Frontal cortex (tissue), 4 donors: ENCODE results near the gene EIF4B. TPM values are rescaled to one million over a fixed set of nuclear protein-coding genes. Genes with fewer than 3 reads are reported as not detected.

ENCODE experiments used
- DNase-seq, 2 donors: peaks; one replicate each; pipeline ENCODE4 v3.0.0; 2012; ENCODE audit warnings: low spot score in 2 of 2
- FAIRE-seq: peaks from 2 replicates; lab custom pipeline; 2012; peaks lifted over from hg19 to GRCh38; lab: Jason Lieb, UNC
- total RNA-seq: library from RNA; depleted of rRNA; stranded (reverse); fragments of >200 nt; gene quantifications from one replicate; pipeline ENCODE4 v1.2.3, GENCODE V29; 2014
- donor health status: control.
- donor health status: control.
- donor health status: control.

EIF4B gene
- total RNA-seq, 1 donor from 2014 or later = 1,330 TPM

DNA sequence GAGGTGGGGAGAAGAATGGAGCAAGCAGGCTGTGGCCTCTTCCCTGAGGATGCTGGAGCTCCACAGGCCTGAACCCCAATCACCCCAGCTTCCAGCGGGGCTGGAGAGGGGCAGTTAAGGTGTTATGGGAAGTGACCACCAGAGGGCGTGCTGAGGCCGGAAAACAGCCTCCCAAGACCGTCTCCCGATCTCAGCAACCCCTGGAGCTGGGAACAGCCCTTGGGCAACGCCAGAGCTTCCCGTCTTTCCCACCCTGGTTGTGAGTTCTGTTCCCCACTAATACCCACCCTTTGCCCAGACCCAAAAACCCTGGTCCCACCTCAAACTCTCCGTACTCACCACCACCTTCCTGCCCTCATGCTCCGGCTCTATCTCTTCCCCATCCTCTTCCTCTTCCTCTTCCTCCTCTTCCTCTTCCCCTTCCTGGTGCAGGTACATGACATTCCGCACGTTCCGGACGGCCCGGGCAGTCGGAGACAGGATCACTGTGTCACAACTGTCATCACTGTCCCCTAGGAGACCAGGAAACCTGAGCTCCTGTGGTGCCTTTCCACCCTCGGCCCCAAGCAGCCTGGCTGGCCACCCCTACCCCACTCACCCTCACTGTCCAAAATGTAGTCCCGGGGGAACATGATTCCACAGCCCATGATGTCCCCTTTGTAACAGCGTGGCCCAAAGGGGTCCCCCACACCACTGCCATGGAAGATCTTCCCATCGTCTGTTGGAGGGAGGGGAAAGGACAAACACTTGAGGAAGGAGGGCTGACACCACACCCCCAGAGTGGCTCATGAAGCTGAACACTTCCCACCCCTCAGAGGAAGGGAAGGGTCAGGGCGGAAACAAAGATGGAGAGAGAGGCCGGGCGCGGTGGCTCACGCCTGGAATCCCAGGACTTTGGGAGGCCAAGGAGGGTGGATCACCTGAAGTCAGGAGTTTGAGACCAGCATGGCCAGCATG, 60.0 kb downstream of the EIF4B start:
- peak; percentile 70 to 90 for DNase-seq
- no peak for FAIRE-seq

DNA sequence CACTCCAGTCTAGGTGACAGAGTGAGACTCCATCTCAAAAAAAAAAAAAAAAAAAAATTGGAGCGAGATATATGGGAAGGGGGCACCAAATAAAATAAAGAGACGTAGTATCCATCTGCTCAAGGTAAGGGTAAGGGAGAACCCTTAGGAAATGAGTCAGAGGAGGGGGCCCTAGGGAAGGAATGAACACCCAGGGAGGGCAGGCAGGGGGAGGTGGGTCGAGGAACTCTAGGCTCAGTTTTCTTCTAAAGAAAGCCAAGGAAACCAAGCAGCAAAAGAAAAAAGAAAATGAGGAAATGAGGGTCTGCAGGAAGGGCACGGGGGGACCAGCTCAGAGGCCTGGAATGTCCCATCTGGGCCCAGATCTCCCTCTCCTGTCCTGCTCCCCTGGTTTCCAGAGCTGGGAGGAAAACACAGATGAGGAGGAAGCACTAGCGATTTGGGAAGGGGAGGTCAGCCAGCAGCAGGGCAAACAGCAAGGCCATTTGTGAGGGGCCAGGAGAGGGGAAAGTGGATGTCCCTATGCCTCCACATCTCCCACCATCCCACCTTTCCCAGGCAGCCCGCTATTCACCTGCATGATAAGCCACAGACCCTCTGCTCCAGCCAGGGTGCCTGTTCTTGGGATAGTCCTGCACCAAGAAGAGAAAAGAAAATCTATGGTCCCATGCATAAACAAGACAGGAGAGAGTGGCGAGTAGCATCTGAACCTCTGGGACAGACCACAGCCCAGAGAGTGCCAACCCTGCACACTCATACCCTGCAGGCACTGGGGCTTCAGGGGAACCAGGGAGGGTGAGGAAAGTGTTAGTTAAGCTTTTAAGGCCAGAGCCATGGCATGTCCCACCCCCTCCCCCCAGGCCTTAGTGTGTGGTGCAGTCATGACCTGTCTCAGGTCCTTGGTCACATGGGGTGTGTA, 61.1 kb downstream of the EIF4B start:
- FAIRE-seq (no peak), DNase-seq (no peak)

DNA sequence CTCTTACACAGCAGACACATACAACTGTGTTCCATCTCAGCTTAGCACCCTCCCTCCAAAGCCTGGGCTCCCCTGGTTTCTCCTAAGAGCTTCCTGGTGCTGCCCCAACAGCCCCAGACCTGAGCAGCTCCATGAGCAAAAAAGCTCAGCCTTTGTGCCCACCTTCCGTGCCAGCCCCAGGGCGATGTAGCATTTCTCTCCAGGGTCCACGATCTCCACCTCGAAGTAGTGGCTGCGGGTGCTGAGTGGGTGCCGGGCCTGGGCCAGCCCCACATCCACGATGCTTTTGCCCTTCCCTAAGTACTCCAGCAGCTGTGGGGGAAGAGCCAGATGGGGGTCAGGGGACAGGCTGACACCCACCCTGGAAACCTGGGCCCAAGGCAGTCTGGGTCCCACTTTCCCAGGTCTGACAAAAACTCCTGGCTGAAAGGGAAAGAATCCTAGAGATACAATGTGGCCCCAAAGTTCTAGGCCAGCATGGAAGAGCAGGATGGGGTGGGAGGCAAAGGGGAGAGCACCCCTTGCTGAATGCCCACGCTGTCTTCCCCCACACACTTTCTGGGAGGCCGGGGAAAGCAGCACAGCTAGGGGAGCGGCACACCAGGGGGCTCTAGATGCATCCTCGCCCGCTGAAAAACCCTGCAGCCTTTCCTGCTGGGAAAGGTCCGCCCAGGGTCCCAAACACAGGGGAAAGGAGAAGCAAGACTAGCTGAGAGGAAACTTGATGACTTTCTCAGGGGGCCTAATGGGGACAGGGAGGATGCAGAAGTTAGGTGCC, 61.9 kb downstream of the EIF4B start:
- no peak for DNase-seq
- no peak for FAIRE-seq

DNA sequence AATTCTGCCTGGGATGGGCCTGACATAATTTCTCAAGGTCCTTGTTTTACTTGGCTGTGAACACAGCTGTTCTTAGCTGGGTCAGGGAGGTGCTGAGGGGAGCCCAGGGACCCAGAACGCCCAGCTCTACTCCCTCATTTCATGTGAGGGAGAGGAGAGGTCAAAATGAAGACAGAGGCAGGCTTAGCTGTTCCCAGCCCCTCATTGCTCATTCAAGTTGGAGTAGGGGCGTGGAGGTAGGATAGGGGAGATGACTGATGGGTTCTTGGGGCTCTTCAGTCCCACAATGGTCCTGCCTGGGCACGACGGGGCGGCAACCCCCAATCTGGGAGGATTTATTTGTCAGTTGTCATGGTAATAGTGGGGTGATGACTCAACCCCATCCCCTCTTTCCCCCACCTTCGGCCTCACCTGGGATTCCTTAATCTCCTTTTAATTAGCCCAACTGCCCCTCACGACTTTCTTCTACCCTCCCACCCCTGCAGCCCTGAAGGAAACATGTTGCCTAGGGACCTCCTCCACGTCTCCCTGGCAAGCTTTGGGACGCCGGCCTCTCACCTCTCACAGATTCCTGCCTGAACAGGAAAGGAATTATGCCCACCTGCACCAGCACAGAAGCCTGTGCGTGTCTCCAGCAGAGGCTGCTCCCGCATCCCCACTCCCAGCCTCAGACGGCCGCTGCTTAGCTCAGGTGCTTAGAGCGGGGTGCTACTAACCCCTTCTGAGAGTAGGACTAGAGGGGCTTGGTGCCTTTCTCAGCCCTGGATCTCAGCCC, 62.7 kb downstream of the EIF4B start:
- DNase-seq (no peak), FAIRE-seq (no peak)

DNA sequence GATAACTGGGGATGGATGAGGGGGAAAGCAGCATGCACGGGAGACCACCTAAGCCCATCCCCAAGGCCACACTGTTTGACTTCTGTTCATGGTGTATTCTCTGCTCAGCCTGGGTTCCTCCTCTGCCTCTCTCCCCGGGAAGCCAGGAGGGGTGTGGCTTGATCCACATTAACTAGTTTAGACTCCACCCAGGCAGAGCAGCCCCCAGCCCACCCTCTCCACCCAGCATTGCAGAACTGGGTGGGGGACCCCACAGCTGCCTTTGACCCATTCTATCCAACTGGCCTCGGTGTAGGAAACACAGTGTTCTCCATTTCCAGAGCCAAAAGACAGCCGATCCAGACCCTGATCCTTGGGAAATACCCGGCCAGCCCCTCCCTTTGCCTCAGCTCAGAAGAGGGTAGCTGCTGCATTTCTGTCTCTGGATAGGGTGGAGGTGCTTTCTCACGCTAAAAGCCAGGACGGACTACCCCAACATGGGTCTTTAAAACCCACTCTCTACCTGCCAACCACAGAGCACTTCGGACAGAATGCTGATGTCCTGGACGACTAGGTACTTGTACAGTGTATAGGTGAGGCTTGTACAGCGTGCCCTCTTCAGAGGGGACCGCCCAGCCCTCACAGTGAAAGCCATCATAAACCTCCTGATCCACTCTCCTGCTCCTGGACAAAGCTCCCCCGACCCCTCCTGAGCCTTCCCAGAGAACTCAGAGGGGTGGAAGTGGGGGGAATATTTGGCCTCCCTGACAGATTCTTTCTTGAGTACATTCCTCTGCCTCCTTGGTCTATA, 63.6 kb downstream of the EIF4B start:
- FAIRE-seq (no peak), DNase-seq (no peak)

DNA sequence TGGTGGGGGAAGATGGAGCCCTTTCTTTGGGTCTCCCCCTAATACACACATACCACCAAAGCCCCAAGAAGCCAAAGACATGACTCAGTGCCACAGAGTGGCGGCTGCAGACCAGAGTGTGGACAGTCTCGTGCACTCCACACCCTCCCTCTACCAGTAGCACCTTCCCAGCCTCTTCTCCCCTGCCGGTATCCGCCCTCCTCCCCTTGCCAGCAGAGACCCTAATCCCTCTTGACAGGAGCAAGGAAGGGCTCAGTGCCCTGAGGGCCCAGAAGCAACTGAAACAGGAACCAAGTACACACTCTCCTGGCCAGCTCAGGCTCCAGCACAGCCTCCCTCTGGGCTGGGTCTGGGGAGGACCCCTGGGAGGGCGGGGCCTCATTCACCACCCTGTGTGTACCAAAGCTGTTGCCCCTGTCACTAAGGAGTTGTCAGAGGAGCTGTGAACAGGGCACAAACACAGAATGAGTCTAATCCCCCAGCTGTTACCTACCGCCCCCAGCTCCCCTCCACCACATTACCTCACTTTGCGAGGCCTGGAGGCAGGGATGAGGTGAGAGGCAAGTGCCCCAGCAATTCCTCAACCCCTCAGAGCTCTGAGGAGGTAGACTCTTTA, 64.7 kb downstream of the EIF4B start:
- FAIRE-seq = no peak
- DNase-seq = no peak

DNA sequence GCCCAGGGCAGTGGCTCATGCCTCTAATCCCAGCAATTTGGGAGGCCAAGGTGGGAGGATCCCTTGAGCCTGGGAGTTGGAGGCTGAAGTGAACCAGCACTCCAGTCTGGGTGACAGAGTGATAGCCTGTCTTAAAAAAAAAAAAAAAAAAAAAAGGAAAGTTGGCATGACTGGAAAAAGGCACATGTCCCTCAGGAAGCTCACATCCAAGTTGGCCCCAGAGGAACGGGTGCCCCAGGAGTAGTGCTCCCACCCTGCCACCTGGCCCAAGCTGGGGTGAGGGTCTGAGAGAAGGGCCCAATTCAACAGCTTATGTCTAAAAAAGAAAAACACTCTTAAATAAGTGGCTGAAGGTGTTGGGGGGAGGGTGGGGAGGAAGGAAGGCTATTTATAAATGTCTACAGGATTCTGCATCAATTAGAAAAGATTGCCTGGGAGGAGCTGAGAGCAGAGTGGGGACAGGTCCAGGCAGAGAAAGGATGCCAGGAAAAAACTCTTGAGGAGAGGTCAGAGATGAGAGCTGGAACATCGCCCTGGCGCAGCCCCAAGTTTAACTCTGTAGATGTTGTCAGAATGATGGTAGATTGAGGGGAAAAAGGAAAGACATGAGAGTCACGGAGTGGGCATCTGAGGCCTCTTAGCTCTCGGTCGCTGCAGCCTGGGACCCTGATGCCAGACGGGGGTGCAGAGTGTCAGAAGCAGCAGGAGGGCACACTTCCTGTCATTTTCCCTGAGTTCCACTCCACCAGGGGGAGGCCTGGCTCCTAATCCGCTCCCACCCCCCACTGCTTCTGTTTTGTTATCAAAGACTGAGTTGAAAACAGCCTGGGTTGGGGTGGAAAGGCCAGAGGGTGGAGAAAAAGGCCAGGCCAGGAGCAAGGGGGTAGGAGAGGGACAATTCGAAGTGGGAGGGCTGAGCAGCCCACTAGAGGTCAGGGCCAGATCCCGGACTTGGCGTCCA, 65.6 kb downstream of the EIF4B start:
- no peak for FAIRE-seq

DNA sequence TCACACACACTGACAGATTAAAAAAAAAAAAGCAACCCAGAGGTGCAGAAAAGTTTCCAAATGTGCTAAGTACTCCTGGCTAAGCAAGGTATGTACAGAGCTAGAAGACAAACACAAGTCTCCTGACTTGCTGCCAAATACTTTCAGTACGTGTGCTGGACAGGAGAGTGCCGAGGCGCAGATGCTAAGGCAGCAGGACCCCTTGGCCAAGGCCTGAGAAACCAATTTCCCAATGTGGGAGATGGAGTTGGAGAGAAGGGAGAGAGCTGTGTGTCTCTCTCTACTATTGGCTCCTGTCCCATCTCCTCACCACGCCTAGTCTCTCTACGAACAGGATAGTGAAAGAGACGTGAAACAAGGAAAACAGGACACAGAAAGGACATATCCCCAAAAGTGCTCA, 67.6 kb downstream of the EIF4B start:
- no peak for FAIRE-seq
- no peak for DNase-seq

More for the DNA sequence above, 65.6 kb downstream of the EIF4B start:
- no peak for DNase-seq

DNA sequence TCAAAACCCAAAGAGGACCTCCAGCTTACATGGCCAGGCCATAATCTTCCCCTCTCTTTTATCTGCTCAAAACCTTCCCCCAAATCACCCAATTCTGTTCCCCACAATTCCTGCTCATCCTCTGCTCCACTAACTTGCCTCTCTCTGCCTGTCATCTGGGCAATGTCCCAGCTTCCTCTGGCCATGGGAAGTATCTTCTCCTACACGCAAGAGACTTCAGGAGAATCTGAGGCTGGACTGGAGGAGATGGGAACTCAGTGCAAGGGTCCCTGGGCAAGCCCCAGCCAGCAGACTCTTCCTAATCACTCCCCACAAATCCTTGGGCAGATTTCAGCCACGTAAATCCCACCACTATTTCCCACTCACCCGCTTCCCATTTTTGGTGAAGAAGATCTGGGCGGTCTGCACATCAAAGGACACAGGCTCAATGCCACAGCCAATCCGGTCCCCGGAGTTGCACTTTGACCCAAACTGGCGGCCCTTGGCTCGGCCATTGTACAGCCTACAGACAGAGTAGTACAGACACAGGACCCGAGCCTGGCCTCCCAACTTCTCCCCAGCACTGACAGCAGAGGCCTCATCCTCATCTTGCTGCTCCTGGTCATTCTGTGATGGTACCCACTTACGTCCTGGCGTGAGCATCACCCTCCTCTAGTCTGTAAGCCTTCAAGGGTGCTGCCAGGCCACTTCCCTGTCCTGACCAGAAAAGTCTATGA, 68.2 kb downstream of the EIF4B start:
- FAIRE-seq (no peak), DNase-seq (no peak)

DNA sequence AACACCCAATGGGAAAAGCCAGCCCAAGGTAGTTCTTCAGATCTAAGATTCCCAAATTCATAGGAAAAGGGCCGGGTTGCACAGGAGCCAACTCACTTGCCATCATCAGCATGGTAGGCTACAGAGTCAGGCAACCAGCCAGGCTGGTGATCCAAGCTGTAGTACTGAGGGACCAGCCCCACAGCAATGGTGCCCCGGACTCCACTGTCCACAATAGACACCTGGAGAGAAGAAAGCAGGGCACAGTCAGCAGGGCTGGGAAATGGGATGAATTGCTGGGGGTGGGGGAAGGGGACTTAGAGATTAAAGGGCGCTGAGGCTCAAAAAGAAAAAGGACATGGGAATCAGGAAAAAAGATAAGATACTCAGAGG, 68.7 kb downstream of the EIF4B start:
- FAIRE-seq (no peak), DNase-seq (no peak)

DNA sequence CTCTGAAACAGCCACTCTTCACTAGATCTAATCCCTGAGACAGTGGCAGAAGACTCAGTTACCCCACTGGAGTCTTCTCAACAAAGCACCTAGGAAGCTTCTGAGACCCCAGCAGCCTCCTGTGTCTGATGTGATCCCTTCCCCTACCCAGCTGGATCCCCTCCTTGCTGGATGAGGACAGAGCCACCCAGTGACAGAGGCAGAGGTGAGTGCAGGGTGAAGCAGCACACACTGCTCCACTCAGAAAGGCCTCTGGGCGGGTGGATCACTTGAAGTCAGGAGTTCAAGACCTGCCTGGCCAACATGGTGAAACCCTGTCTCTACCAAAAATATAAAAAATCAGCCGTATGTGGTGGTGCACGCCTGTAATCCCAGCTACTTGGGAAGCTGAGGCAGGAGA, 70.2 kb downstream of the EIF4B start:
- no peak for FAIRE-seq

DNA sequence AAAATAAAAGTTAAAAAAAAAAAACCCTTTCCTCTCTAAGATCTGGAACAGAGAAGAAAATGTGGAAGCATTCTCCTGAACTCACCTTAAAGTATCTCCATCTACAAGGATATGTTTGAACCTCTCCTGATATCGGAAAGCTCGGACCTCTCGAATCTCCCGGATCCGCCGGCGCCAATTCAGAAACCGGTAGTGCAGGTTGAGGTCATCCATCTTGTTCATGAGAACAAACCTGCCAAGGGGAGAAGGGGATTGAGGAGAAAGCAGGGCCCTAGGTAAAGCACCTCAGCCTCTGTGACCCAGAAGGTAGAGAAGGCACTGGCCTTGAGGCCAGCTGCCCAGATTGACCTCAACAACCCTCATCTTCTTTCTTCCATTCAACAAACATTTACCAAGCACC, 70.8 kb downstream of the EIF4B start:
- DNase-seq (no peak), FAIRE-seq (no peak)

More for the DNA sequence above, 70.2 kb downstream of the EIF4B start:
- DNase-seq = no peak

DNA sequence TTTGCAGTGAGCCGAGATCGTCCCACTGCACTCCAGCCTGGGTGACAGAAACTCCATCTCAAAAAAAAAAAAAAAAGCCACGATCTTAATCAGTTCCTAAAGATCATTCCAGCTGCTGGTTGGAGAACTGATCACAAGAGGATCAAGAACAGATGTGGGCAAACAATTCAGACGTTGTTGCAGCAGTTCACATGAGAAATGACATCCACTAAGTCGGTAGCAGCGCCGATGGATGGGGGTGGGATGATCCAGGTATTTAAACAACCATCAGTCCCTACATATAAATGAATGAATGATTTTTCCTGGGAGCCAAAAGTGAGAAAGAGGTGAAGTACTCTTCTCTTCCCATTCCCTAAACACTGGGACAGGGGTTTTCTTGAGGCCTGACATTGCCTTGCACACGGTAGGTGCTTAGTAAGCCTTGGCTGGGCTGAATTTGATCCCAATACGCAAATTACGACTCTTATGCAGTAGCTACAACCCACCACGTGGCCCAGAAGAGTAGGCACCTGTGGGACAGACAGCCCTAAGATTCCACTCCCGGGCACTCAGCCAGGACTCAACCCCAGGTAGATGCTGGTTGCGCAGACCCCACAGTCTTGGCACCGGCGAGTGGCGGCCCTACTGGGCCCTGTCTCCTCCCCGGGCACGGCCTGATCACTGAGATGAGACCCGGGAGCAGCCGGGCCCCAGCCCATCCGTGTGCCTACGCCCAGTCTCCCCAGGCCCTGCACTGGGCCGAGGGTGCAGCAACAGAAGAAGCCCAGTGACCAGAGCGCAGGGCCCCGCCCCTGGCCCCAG, 72.4 kb downstream of the EIF4B start:
- DNase-seq (no peak), FAIRE-seq (no peak)

DNA sequence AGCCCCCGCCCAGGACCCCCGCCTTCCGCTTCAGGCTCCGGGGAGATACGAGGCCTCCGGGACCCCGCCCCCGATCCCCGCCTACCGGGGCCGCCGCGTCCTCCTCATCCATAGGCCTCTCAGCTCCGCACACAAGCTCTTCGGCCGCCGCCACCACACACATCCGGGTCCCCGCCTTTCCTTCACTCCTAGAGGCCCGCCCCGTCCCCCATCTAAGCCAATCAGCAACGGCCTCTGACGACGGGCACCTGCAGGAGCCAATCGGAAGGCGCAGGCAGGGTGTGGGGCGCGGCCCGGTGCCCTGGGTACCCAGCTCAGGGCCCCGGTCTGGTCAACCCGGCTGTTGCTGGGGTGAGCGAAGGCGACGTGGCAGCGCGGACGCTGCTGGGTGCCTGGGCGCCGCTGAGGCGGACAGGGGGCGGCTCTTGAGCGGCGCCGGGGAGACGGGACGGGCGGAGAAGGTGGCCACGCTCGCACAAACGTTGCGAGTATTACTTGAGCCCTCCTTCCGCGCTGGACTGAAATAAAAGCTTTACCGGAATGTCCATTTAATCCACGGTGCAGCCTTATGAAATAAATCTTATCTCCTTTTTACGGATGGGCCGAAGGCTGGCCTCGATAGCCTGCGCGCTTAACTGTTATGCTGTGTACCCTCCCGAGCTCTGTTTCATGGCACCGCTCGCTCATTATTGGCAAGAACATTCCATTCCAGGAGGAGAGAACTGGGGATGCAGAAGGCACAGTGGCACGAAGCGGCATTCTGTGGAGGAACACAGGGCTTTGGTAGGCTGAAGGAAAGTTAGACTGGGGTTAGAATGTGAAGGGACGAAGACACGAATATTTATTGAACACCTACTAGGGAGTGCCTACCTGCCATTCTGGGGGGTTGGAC, 73.2 kb downstream of the EIF4B start, which contains the start of gene SPRYD3:
SPRYD3 (minus strand) TSS at position 165 of the 892 bp plus-strand sequence; CDS start at position 108, 57 bp downstream.
- FAIRE-seq = peak; percentile 17
- peak; percentile 99 to 100 for DNase-seq
